Fibroblast of skin of left biceps (primary cell): ENCODE measurements around the gene HYDIN.
"Not testable (repeated sequence)": the region's sequence is repeated elsewhere in the genome, so short reads cannot be mapped to it uniquely, and the experiment has no call there.

Source experiments
- DNase-seq, 2 experiments: peaks; one replicate each; pipeline ENCODE4 v3.0.0-alpha.2; 2013; ENCODE audit warnings: low read depth in 2 of 2

HYDIN gene

GRCh38 chr16:70861996-70862395, 368.5 kb downstream of the HYDIN start:
- not testable (repeated sequence) for DNase-seq

GRCh38 chr16:70851299-70851698, 379.2 kb downstream of the HYDIN start:
- DNase-seq, result not testable (repeated sequence)

- not testable (repeated sequence) for DNase-seq
Observed at GRCh38 chr16:70823498-70824118, 406.9 kb downstream of the HYDIN start.

GRCh38 chr16:70822734-70823133, 407.8 kb downstream of the HYDIN start:
- DNase-seq, result not testable (repeated sequence)

GRCh38 chr16:70818088-70818487, 412.4 kb downstream of the HYDIN start:
- DNase-seq, result not testable (repeated sequence)

GRCh38 chr16:70809392-70810060, 421.0 kb downstream of the HYDIN start:
- no peak for DNase-seq

- no peak for DNase-seq
Observed at GRCh38 chr16:70808371-70808770, 422.2 kb downstream of the HYDIN start.

GRCh38 chr16:70805787-70806186, 424.7 kb downstream of the HYDIN start:
- peak in 1 of 2 experiments; percentile 25 for DNase-seq

- DNase-seq, result no peak
Observed at GRCh38 chr16:70805380-70805779, 425.1 kb downstream of the HYDIN start.

GRCh38 chr16:70804734-70805169, 425.8 kb downstream of the HYDIN start:
- no peak for DNase-seq

GRCh38 chr16:70804153-70804733, 426.3 kb downstream of the HYDIN start:
- no peak for DNase-seq

- DNase-seq, result no peak
Observed at GRCh38 chr16:70803319-70803718, 427.2 kb downstream of the HYDIN start.

GRCh38 chr16:70801611-70802010, 428.9 kb downstream of the HYDIN start:
- DNase-seq, result no peak

- DNase-seq, result peak in 1 of 2 experiments; percentile 39
Observed at GRCh38 chr16:70800781-70801480, 429.6 kb downstream of the HYDIN start, which contains the start of gene VAC14. Gene VAC14 (minus strand): TSS chr16:70801158. CDS start chr16:70800900, 258 bp downstream.

GRCh38 chr16:70800311-70800710, 430.2 kb downstream of the HYDIN start:
- DNase-seq, result no peak

GRCh38 chr16:70796301-70796700, 434.2 kb downstream of the HYDIN start:
- no peak for DNase-seq

- DNase-seq, result no peak
Observed at GRCh38 chr16:70795296-70795912, 435.1 kb downstream of the HYDIN start.

- no peak for DNase-seq
Observed at GRCh38 chr16:70793851-70794502, 436.5 kb downstream of the HYDIN start.

- DNase-seq, result no peak
Observed at GRCh38 chr16:70790815-70791214, 439.7 kb downstream of the HYDIN start.

- no peak for DNase-seq
Observed at GRCh38 chr16:70789595-70790447, 440.7 kb downstream of the HYDIN start.
